GM21367 (cell line): Measurements from ENCODE around the gene SPRR5.

Experiments
- ATAC-seq: cut with Tn5 transposase; IDR thresholded peaks from one replicate; pipeline ENCODE4 v1.9.1; 2021; ENCODE audit not compliant: unreplicated experiment

Gene SPRR5

DNA sequence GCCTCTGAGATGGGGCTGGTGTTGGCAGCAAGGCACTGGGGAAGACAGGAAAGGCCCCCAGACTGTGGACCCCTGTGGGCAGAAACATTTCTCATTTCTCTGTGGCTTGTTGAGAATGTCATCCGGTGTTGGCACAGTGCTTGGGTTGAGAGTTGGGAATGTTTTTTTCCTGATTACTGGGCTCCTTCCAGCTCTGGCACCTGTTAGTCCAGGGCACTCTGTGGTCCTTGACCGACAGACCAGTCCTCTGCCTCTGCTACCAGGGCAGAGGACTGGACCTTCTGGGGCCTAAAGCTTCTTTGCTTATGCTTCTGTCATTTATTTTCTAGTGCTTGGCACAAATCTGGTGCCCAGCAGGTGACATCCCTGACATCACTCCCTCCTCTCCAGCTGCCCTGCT is 4.8 kb upstream of the SPRR5 start:
- no peak for ATAC-seq

DNA sequence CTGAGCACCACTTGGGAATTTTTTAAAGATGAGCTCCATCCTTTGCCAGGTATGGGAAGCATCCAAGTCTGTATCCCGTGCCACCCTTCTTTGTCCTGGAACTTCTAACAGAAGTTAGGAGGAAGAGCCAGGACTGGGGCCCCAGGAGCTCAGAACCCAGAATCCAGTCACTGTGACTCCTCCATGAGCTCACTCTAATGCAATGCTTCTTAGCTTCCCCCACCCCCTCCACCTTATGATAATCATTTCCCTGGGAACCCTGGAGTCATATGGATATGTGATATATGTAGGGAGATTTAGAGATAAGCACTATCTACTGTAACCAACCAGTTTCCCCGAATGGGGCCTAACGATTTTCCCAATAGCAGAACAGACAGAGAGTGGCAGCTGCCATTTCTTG is 758 bp upstream of the SPRR5 start:
- ATAC-seq: no peak

DNA sequence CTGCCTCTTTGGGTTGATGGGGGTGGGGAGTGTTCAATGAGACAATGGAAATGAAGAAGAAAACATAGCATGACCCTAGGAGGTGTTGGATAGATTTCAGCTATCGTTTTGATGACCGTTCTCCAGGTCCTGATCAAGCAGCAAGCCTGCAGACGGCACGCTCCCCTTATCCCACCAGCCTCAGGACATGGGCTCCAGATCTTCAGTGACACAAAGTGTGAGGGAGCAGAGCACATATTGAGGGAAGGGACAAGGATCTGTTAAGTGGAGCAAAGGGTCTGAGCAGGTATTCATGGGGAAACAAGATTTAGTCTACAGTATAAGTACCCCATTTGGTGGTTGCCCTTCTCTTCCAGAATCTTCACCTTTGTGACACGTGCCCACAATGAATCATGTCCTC is 4.7 kb downstream of the SPRR5 start:
- ATAC-seq: no peak

DNA sequence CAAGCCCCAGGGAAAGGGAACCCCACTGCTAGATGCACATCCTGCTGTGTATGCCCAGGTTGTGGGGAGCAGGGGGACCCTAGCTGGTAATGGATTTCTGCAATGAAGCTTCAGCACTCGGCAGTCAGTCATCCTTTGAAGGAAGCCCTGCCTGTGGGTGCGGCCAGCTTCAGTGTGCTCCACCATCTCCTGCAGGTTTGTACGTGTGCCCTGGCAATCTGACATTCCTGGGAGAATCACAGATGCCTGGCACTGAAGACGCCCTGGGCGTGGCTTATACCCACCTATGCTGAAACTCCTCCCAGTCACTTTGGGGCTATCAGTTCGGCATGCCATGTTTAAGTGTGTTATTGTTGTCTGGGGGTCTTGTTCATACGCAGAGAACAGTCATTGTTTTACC is 6.8 kb downstream of the SPRR5 start:
- no peak for ATAC-seq

DNA sequence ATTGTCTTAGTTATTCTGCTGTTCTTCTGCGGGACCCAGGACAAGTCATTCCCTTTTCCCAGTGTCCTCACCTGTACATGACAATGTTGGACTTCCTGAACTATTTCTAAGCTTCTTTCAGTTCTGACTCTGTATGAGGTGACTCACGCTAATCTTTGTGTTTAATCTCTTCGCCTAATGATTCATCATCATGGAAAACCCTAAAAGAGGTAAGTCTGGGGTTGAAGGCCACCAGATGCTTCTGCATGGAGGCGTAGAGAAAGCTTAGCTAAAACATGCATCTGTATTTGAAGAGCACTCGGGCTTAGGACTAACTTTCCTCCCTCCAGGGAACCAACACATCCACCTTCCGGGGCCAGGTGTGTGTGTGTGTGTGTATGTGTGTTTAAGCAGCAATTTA is 7.4 kb downstream of the SPRR5 start:
- ATAC-seq: no peak

DNA sequence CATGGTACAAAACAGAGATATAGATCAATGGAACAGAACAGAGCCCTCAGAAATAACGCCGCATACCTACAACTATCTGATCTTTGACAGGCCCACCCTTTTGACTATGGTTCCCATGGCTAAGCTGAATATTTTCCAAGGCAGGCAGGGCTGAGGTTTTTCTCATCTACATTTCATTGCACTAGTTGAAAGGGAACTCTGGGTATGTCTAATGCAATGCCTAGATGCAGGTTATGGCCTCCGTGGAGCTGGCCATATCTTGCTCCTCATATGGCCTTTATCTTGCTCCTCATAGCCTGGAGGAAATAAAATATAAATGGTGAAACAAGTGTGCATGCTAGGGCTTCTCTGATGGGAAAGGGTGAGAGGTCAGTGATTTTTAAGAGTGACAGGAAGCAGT is 10.6 kb downstream of the SPRR5 start:
- no peak for ATAC-seq

DNA sequence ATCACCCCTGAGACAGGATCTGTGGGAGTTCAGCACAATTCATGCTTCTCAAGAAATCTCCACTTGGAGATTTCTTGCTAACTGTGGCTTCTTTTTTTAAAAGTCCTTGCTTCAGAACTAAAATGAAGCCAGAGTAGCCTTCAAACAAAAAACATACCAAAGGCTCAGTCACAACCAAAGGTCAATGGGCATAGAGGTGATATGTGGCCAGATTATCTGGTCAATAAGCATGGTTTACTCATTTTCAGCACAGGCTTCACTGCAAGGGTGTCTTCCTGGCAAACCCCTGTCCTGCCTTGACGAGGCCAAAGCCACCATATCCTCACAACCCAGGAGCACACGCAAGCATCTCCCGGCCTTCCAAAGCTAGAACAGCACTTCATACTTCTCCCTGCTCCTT is 12.3 kb downstream of the SPRR5 start:
- no peak for ATAC-seq

DNA sequence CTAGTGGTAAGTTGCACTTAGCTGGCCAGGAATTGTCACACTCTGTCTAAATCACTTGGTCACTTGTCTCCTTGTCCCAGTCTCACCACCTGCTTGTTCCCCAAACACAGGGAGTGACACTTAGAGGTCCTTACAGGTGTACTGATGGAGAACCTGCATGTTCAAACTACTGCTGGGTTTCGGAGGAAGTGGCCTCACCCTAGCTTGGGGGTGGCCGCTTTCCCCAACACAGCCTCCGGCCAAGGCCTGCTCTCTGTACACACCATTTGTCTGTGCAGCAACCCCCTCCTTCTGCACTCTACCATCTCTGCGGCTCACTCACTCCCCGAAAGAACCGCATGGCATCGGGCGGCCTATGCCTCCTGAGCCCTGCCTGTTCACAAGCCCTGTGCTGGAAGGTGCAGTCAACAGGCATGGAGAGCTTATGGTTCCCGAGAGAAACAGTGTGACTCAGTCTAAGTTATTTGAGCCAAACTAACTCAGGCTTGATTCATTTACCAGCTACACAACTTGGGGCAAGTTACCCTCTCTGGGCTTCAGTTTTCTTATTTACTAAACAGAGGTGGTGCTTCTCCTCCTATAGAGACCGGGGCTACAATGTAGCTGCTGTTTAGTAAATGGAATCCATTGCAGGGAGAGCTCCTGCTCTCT is 12.9 kb downstream of the SPRR5 start:
- ATAC-seq: no peak

DNA sequence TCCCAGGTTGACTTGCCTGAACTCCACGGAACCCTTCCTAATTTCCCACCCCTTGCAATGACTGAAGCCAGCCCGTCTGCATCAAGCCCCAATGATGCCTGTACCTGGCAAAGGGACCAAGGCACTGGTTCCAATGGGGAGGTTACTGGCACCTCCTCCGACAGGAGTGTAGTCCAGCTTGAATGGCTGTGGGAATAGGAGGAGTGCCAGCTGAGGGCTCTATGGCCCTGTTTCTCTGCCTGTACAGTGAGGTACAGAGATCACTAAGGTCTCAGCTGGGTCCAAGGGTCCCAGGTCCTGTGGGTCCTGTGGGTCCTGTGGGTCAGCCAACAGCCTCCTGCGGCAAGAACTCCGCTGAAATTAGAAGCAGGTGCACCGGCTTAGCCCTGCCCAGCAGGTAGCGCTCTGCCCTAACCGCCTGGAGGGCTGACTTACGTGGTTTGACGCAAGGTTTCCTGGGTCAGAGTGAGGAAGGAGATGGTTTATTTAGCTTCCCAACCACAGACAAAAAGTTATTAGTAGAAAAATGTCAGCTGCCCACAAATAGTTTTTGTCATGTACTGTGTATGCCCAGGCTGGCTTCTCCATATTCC is 13.5 kb downstream of the SPRR5 start:
- no peak for ATAC-seq

DNA sequence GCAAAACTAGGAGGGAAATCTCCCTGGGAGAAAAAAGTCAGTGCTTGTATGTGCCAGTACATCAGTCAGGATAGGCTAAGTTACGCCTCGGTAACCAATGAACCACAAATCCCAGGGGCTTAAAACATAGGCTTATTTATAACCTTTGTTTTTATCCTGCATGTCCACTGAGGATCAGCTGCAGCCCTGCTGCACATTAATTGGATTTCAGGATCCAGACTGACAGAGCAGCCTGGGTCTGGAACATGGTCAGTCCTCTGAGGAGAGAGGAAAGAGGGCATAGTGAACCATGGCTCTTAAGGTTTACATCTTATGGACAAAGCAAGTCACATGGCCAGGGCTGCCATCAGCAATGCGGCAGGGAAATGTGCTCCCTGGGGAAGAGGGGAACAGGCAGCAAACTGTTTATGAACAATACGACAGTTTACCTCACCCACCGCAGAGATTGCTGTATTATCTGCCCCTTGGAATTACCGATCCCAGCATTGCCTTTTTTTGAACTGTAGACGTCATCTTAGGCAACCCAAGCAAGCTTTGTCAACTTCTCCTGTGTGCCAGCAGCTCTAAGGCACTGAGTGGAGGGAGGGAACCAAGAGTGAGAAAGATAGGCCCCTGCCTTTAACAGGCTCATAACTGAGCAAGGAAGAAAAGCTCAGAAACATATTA is 14.4 kb downstream of the SPRR5 start:
- no peak for ATAC-seq

DNA sequence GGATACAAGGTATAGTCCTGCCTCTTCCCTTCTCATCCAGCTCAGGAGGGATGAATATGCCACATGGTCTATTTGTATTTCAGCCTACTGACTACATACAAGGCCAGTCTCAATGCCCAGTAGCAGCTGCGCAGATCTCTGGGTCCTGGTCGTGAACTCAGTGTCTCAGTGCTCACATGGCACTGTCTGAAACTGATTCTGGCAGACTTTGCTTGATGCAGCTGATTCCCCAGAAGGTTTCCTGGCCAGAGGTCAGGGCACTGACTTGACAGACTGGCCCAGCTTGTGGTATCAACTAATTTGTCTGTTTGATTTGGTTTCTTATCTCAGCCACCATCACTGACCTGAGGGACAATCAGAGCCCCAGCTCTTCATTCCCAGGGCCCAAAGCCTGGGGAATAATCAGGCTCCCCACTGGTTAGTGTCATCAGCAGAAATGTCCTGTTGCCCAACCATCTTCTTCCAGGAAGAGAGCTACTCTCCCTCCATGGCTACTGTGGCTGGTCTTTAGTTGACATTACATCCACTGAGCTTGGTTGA is 15.9 kb downstream of the SPRR5 start:
- ATAC-seq: no peak

DNA sequence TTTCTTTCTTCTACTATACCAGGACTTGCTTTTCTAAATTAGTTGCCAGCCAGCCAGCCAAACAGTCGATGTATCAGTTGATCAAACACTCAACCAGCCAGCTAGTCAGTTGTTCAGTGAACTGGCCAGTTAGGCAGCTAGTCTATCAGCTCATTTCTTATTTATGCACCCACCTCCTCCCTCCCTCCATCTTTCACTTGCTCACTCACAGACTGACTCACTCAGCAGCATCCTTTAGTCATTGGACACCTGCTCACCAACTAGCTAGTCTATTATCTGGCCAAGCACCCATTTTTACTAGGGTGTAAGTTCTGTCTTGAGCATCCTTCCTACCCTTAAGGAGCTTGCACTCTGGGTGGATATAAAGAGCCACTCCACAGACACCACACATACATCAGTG is 17.5 kb downstream of the SPRR5 start:
- no peak for ATAC-seq

DNA sequence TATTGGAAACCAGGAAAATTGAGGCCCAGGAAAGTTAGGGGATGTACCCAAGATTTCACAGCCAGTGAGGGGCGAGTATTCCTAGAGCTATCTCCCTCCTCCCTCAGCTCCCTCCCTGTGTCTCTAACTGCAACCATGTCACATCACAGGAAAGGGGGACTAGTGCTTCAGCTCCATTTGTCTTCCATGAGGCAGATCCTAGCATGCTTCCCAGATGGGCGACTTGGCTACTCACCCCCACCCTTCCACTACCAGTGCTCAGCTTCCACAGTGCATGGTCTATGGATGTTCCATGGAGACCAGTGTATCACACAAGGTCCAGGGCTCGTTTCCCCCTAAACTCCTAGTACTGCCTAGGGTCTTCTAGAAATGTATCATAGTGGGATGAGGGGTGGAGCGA is 18.8 kb downstream of the SPRR5 start:
- ATAC-seq: no peak

DNA sequence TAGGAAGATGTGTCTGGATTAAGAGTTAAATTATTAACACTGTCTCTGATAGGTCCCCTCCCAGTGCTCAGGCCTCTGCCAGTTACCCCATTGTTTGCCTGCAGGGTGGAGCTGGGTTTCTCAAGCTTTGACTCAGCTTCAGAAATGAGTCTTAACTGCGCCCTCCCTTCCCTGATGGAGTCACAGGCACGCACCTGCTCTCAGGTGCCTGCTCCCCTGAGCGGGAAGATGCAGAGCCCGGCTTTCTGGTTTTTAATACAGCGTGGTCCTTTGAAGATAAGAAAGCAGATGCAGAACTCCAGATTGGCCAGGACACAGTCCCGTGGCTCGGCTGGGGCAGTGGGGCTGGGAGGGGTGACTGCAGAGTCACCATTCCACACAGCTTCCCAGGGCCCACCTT is 20.2 kb downstream of the SPRR5 start:
- no peak for ATAC-seq

DNA sequence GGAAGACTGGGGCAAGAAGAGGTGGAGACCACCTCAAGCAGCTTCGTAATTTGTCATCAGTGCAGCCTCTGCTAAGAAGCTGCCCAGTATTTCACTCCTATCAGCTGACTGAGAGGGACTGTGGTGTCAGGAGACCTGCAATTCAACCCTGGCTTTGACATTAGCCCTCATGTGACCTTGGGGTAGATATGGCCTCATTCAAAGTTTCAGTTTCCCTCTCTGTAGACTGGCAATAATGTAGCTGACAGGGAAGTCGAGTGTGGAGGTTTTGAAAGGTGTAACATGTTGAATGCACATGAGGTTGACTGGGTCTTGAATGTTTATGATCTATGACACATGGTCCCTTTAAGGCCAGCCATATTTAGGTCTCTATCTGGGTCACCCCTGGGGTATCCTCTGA is 21.2 kb downstream of the SPRR5 start:
- peak; percentile 84 for ATAC-seq

DNA sequence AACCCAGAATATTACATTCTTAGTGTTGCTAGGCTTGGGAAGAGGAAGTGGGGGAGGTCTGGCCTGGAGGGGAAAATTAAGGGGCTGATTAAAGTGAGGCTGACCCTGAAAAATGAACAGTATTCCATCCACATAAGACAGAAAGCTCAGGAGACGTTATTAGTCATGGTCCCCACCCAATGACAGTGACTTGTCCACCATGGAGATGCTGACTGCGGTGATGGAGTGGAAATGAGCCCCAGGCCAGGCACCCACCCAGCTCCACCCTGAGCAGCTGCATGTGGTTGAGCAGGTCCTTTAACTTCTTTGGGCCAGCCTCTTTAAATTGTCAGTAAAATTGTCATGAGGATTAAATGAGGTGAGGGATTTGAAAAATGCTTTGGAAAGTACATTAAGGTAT is 22.0 kb downstream of the SPRR5 start:
- no peak for ATAC-seq

DNA sequence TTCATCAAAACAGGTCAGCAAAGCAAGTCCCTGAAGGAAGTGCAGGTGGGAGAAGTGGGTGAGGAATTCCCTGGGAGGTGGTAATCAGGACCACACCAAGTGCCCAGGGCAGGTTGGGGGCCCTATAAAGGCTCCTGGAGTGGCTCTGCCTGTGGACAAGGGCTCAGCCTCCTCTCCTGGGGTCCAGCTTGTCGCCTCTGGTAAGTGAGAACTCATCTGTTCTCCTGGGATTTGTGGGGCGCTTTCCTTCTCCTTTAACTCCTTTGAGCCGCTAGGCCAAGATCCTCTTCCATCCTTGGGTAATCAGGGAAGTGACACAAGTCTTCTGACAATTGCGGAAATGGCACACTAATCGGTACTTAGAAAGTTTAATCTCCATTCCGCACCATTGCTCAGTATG is 23.5 kb downstream of the SPRR5 start, which contains the start of gene SPRR4:
TSS of gene SPRR4 (plus strand) at position 154 of the 400 bp plus-strand sequence. CDS start 1,243 bp downstream, outside the sequence.
- no peak for ATAC-seq

DNA sequence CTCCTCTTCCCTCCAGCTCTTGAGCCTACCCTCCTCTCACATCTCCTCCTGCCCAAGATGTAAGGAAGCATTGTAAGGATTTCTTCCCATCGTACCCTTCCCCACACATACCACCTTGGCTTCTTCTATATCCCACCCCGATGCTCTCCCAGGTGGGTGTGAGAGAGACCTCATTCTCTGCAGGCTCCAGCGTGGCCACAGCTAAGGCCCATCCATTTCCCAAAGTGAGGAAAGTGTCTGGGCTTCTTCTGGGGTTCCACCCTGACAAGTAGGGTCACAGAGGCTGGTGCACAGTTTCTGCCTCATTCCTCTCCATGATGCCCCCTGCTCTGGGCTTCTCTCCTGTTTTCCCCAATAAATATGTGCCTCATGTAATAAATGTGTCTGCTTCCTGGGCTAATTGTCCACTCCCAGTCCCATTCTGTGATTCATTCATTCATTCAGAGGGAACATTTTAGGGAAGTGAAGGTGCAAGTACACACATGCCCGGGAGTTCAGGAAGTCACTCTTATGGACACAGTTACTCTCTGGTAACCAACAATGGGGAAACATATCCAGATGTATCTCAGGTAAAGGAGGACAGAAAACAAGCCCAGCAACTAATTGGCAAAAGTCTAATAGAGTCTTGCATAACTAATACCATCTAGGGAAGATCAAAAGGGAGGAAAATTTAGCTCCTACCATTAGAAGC is 25.3 kb downstream of the SPRR5 start:
- no peak for ATAC-seq

DNA sequence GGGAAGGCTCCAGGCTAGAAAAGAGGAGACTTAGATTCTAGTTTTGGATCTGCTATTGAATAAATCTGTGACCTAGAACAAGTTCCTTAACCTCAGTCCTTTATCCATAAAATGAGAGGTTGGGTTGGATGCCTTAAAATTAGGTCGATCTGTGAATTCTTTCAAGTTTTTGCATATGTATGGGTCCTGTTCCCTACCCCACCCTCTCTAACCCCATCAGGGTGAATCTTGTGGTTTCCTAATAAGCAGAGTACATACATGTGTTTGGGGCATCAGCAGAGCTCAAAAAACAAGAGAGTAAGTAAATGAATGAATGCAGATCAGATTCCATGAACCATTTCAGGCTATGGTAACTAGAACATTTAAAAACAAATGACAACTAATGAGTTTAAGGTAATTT is 29.7 kb downstream of the SPRR5 start:
- no peak for ATAC-seq

DNA sequence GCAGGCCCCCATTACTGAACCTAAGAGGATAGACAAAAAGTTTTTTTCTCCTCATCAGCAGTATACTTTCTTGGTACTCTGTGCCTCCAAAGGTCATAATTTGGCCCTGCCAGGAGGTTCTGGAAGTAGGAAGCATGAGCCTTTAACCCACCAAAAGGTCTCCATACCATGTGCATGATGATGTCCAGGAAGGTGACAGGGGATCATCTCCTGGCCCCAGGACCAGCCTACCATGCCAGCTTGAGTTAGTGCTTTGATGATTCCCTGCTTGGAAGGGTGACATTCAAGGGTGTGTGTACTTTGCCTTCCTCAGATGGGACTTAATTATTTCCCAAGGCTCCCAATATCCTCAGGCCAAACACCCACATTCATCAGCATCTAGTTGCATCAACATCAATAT is 30.6 kb downstream of the SPRR5 start:
- no peak for ATAC-seq

DNA sequence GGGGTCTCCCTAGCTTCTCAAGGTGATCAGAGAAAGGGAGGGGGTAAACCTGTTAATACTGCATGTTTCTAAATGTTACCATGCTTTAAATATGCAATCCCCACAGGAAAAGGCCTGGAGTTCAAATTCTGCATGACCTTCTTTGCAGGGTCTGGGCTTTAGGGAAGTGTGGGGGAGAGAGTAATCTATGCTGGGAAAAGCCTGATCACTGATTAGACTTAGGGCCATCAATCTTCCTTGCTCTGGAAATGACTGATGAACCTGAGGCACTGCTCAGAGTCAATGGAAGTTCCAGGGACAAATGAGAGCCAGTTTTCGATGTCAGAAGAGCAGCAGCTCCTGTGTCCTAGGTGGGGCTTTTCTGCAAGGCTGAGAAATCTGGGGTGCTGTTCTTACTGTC is 33.7 kb downstream of the SPRR5 start:
- no peak for ATAC-seq
